RWPE2 (cell line): ENCODE measurements around the gene DDX47.
A peak's percentile ranks its signal among the peaks of the same experiment; 100 is the strongest.
"Not testable (repeated sequence)": the region's sequence is repeated elsewhere in the genome, so short reads cannot be mapped to it uniquely, and the experiment has no call there.

Experiments
- ATAC-seq: fragments of 200-7000 bp; cut with Tn5 transposase; 3 replicates; pipeline ENCODE4 v1.9.1; 2021; ENCODE audit warnings: low read depth
- DNase-seq: peaks from one replicate; pipeline ENCODE4 v3.0.0-alpha.2; 2020; ENCODE audit warnings: low spot score
- H3K27ac ChIP-seq: fragments of 450-650 bp; 2 replicates; pipeline ENCODE4 v1.5.1; 2017; ENCODE audit warnings: mild to moderate bottlenecking; ENCODE audit not compliant: poor library complexity, severe bottlenecking
- H3K27me3 ChIP-seq: fragments of 250-450 bp; sonication (Bioruptor Pico); 2 replicates; pipeline ENCODE4 v1.5.1; 2021; ENCODE audit warnings: mild to moderate bottlenecking, moderate library complexity; ENCODE audit not compliant: insufficient read depth, poor library complexity, severe bottlenecking
- H3K36me3 ChIP-seq: fragments of 250-450 bp; sonication (Bioruptor Pico); 2 replicates; pipeline ENCODE4 v1.5.1; 2020; ENCODE audit warnings: low read depth, mild to moderate bottlenecking, moderate library complexity
- H3K4me1 ChIP-seq: fragments of 250-450 bp; sonication (Bioruptor Pico); 2 replicates; pipeline ENCODE4 v1.5.1; 2021; ENCODE audit warnings: mild to moderate bottlenecking, moderate library complexity; ENCODE audit not compliant: insufficient read depth, poor library complexity, severe bottlenecking
- H3K4me3 ChIP-seq: fragments of 250-450 bp; sonication (Bioruptor Pico); 2 replicates; pipeline ENCODE4 v1.5.1; 2021; ENCODE audit warnings: mild to moderate bottlenecking, moderate library complexity; ENCODE audit not compliant: severe bottlenecking
- H3K9me3 ChIP-seq: fragments of 250-450 bp; sonication (Bioruptor Pico); 2 replicates; pipeline ENCODE4 v1.5.1; 2021; ENCODE audit warnings: mild to moderate bottlenecking, moderate library complexity; ENCODE audit not compliant: severe bottlenecking
- CTCF ChIP-seq: fragments of 450-650 bp; IDR thresholded peaks from one replicate; pipeline ENCODE4 v1.5.1; 2017; ENCODE audit warnings: mild to moderate bottlenecking, moderate library complexity; ENCODE audit not compliant: poor library complexity, severe bottlenecking

The DDX47 gene

DNA sequence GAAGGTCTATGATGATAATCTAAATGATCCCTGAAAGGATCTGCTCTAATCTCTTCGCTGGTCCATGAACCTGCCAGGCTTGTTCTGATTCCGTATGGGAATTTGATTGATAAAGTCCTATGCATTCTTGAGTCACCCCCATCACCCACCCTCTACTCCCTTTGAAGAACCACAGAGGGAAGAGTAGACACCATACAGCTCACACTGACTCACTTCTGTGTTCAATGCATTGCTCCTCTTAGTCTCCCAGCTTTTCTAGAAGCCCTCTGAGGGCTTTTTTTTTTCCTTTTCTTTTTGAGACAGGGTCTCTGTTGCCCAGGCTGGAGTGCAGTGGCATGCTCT is 59.8 kb downstream of the DDX47 start:
- Histone ChIP-seq H3K27me3 (no peaks in the 10 kb centered on the region), H3K9me3 (no peaks in the 10 kb centered on the region), H3K4me3 (no peak overlapping the region), H3K36me3 (no peaks in the 10 kb centered on the region), H3K27ac (peak overlapping the region; percentile 97), H3K4me1 (peaks cover 42% of the 10 kb centered on the region)
- no peak for DNase-seq
- TF ChIP-seq CTCF, result no peak
- ATAC-seq, result peak; percentile 68

DNA sequence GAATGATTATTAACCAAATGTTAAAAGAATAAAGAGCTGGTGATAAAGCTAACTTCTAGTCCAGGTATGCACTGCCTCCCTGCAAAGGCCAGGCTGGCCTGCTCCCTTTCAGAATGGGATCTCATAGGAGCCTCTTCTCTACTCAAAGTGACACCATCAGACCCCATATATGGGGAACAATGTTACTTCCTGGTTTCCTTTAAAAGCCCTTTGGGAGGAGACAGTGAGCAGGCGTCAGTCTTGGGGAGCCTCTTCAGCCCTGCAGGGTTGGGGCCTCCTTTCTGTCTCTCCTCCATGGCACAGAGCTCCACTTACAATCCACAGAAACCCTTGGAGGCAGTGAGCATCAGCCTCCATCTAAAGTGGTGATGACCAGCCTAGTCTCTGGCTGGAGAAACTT is 60.9 kb downstream of the DDX47 start:
- DNase-seq, result no peak
- peak overlapping the region; percentile 97 for H3K27ac ChIP-seq

GRCh38 chr12:12875301-12875700 is 62.2 kb downstream of the DDX47 start:
- peaks cover 42% of the 10 kb centered on the region for H3K4me1 ChIP-seq
- DNase-seq, H3K4me3 ChIP-seq, ATAC-seq, H3K9me3 ChIP-seq, H3K36me3 ChIP-seq, H3K27me3 ChIP-seq, H3K27ac ChIP-seq: not testable (repeated sequence)

More for the DNA sequence above, 60.9 kb downstream of the DDX47 start:
- Histone ChIP-seq H3K27me3 (no peaks in the 10 kb centered on the region), H3K36me3 (no peaks in the 10 kb centered on the region), H3K4me3 (no peak overlapping the region), H3K9me3 (no peaks in the 10 kb centered on the region), H3K4me1 (peaks cover 44% of the 10 kb centered on the region)
- no peak for ATAC-seq
- TF ChIP-seq CTCF, result no peak

DNA sequence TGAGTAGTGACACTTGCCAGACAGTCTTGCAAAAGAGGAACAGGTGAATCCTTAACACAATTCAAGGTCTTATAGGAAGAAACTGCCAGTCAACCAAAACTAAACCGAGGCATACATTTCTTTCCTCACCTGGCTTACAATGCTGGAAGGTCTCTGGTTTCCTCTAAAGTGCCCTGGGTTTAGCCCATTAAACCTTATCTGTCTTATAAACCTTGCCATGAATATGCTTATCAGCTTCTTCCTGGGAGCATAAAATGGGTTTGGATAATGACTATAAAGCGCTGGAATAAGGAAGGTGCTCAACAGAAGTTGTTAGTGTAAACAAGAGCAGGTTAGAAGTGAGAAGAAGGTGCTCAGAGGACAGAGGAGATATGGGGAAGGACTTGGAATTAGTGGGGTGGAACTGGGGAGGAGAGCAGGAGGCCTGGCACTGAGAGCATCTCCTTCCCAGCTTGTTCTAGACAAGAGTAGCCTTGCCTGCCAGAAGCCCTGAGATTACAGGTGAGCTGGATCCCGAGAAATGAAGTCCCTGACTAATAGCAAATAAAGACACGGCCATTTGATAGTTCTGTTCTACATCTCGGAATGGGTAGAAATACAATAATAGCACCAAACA is 64.1 kb downstream of the DDX47 start:
- ATAC-seq, result no peak
- Histone ChIP-seq H3K27ac (peak overlapping the region; percentile 97), H3K4me1 (peaks cover 43% of the 10 kb centered on the region), H3K4me3 (no peak overlapping the region), H3K9me3 (no peaks in the 10 kb centered on the region), H3K36me3 (no peaks in the 10 kb centered on the region), H3K27me3 (no peaks in the 10 kb centered on the region)
- no peak for DNase-seq
- TF ChIP-seq CTCF, result no peak

DNA sequence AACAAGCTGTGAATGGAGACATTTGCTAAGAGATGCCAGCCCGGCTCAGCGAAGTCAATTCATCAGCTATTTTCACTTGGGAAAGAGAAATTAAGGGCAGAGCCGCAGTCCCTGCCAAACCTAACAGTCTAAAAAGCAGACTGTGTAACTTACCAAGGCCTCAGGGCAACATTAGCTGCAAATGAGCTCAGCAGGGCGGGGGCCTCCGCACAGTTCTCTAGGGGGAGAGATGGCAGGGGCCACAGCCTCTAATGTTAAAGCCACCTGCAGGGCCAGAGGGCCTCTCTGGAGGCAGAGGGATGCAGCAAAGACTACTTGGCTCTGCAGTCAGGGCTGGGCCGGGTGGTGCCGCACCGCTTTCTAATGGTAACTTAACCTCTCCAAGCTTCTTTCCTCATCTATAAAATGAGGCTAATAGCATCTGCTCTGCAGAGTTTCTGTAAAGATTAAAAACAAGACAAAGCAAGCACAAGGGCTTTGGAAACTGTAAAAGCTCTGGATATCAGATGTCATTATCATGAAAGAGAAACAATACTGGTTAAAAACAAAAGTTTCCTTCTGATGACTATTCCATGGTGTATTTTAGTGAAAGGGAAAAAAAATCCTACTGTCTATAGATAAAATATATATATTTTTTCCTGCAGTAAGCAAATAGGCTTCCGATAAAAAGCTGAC is 64.8 kb downstream of the DDX47 start:
- TF ChIP-seq CTCF, result no peak
- Histone ChIP-seq H3K27me3 (no peaks in the 10 kb centered on the region), H3K4me3 (no peak overlapping the region), H3K36me3 (no peaks in the 10 kb centered on the region), H3K27ac (peak overlapping the region; percentile 97), H3K4me1 (peaks cover 44% of the 10 kb centered on the region), H3K9me3 (no peaks in the 10 kb centered on the region)
- DNase-seq, result no peak
- peak; percentile 13; the same call in 1 of the 3 replicates for ATAC-seq
